GM12873 (cell line): ENCODE results near the gene DNAJC15.

ENCODE experiments used
- TF ChIP-seq, protein P1 (sequence below): IDR thresholded peaks from 2 replicates; pipeline ENCODE4 v1.5.1; 2012; ENCODE audit warnings: low read depth, mild to moderate bottlenecking, moderate library complexity, low read length, control low read depth; ENCODE audit not compliant: insufficient read depth; ENCODE audit errors: missing control alignments

Gene DNAJC15

DNA sequence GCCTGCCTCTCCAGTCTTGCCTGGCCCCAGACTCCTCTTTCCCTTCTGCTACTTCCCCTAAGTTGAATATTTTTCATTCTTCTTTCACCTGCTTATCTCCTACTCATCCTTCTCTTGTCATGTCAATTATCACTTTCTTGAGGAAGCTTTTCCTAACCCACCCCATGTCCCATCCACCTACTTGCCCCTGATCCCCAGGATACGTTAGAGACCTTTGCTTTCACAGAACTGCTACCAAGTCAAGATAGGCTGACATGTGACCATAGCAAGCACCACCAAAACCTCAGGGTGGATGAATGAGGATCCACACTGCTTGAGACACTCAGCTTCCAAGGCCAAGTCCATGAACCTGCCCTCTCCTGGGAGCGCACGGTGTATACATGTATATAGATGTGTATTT, 131.5 kb downstream of the DNAJC15 start:
- TF ChIP-seq, protein P1, sequence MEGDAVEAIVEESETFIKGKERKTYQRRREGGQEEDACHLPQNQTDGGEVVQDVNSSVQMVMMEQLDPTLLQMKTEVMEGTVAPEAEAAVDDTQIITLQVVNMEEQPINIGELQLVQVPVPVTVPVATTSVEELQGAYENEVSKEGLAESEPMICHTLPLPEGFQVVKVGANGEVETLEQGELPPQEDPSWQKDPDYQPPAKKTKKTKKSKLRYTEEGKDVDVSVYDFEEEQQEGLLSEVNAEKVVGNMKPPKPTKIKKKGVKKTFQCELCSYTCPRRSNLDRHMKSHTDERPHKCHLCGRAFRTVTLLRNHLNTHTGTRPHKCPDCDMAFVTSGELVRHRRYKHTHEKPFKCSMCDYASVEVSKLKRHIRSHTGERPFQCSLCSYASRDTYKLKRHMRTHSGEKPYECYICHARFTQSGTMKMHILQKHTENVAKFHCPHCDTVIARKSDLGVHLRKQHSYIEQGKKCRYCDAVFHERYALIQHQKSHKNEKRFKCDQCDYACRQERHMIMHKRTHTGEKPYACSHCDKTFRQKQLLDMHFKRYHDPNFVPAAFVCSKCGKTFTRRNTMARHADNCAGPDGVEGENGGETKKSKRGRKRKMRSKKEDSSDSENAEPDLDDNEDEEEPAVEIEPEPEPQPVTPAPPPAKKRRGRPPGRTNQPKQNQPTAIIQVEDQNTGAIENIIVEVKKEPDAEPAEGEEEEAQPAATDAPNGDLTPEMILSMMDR: no peak

DNA sequence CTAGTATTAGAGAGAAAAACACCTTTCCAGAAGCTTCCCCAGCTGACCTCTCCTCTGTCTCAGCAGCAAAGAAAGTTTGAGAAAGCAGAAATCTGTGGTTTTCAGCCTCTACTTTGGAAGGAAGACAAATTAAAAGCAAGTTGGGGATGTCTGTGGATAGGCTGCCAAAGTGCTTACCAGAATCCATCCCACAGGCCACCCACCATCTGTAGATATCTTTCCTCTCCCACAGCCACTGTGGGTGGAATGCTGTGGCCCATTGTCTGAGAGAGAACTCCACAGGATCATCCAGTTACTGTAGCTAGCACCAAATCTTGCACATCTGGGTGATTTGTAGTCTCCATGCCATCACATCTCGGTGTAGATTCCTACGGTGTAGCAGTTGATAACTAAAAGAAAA, 133.5 kb downstream of the DNAJC15 start:
- TF ChIP-seq, protein P1: no peak

DNA sequence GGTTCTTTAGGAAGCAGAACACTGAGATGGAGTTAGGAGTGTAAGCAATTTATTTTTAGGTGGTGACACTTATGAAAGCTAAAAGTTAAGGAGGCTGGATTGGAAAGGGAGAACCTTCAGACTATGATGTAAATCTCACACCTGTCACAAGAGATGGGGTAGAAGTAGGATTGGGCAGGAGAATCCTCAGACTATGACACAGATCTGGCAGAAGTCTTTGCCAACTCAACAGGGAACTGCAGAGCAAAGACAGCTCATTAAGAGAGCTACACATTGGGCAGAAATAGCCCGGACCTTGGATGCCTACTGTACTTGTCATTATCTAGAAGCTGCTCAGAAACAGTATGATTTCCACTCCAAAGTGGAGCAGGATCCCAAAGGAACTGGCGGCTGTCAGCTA, 134.4 kb downstream of the DNAJC15 start:
- TF ChIP-seq, protein P1: no peak

GRCh38 chr13:43158516-43158915, 135.1 kb downstream of the DNAJC15 start:
- TF ChIP-seq, protein P1: no peak

- TF ChIP-seq, protein P1: peak; percentile 4
Measured at GRCh38 chr13:43159026-43159461, 135.7 kb downstream of the DNAJC15 start.
